Hepatocyte (in vitro differentiated cells): Measurements from ENCODE around the gene FBRSL1.

Experiments
- CTCF ChIP-seq: fragments of 200-600 bp; sonication (generic); IDR thresholded peaks from 2 replicates; pipeline ENCODE4 v1.5.1; 2016; ENCODE audit warnings: antibody characterized with exemption, mild to moderate bottlenecking; ENCODE audit not compliant: poor library complexity
- EZH2 ChIP-seq: fragments of 200-600 bp; sonication (generic); IDR thresholded peaks from 2 replicates; pipeline ENCODE4 v1.6.1; 2016; ENCODE audit warnings: antibody characterized with exemption, mild to moderate bottlenecking, borderline replicate concordance
- EZH2phosphoT487 ChIP-seq: fragments of 200-600 bp; sonication (generic); IDR thresholded peaks from one replicate; pipeline ENCODE4 v1.6.1; 2018; ENCODE audit warnings: antibody characterized with exemption, mild to moderate bottlenecking, low read depth, moderate library complexity; ENCODE audit not compliant: unreplicated experiment, severe bottlenecking

GRCh38 chr12:132451172-132451835 is 38.6 kb upstream of the FBRSL1 start:
- TF ChIP-seq CTCF, result no peak
- TF ChIP-seq EZH2phosphoT487, result no peak
- no peak for TF ChIP-seq EZH2
